Trophoblast cell (in vitro differentiated cells and primary cell): Measurements from ENCODE around the gene SLC16A9.
"Not testable (repeated sequence)": the region's sequence is repeated elsewhere in the genome, so short reads cannot be mapped to it uniquely, and the experiment has no call there.

Experiments used
- DNase-seq, 2 donors: peaks; one replicate each; pipeline ENCODE4 v3.0.0-alpha.2; 2016
- H2AFZ ChIP-seq: 2 replicates; pipeline ENCODE4 v1.6.1; 2013; ENCODE audit warnings: low read length, moderate library complexity, mild to moderate bottlenecking; ENCODE audit not compliant: insufficient read depth, poor library complexity
- H2AK5ac ChIP-seq: 2 replicates; pipeline ENCODE4 v1.6.1; 2013; ENCODE audit warnings: mild to moderate bottlenecking, low read length
- H2BK120ac ChIP-seq: 2 replicates; pipeline ENCODE4 v1.6.1; 2013; ENCODE audit warnings: low read length, mild to moderate bottlenecking, moderate library complexity; ENCODE audit not compliant: insufficient read depth, poor library complexity
- H2BK12ac ChIP-seq: 2 replicates; pipeline ENCODE4 v1.6.1; 2013; ENCODE audit warnings: mild to moderate bottlenecking, low read length, moderate library complexity
- H2BK5ac ChIP-seq: 2 replicates; pipeline ENCODE4 v1.6.1; 2013; ENCODE audit warnings: low read length, low read depth, moderate library complexity, mild to moderate bottlenecking; ENCODE audit not compliant: poor library complexity
- H3K14ac ChIP-seq: 2 replicates; pipeline ENCODE4 v1.6.1; 2013; ENCODE audit warnings: mild to moderate bottlenecking, low read length
- H3K18ac ChIP-seq: 2 replicates; pipeline ENCODE4 v1.6.1; 2013; ENCODE audit warnings: mild to moderate bottlenecking, low read length
- H3K23ac ChIP-seq: 2 replicates; pipeline ENCODE4 v1.6.1; 2013; ENCODE audit warnings: low read length
- H3K27ac ChIP-seq: 2 replicates; pipeline ENCODE4 v1.5.1; 2013; ENCODE audit warnings: low read depth, mild to moderate bottlenecking, inconsistent platforms, low read length, moderate library complexity
- H3K27me3 ChIP-seq: 2 replicates; pipeline ENCODE4 v1.6.1; 2013; ENCODE audit warnings: inconsistent platforms, mild to moderate bottlenecking, low read length, moderate library complexity; ENCODE audit not compliant: insufficient read depth
- H3K36me3 ChIP-seq, 2 experiments: 1 replicate in 1 of 2; 2 replicates in 1 of 2; pipeline ENCODE4 v1.6.1; 2013; ENCODE audit warnings: low read length in 2 of 2, mild to moderate bottlenecking in 2 of 2, moderate library complexity in 1 of 2; ENCODE audit not compliant: insufficient read depth in 2 of 2, control insufficient read depth in 1 of 2
- H3K4ac ChIP-seq: 2 replicates; pipeline ENCODE4 v1.6.1; 2013; ENCODE audit warnings: low read depth, mild to moderate bottlenecking, low read length, moderate library complexity
- H3K4me1 ChIP-seq, 2 experiments: 1 replicate in 1 of 2; 2 replicates in 1 of 2; pipeline ENCODE4 v1.6.1; 2013; ENCODE audit warnings: low read length in 2 of 2, mild to moderate bottlenecking in 2 of 2, moderate library complexity in 1 of 2; ENCODE audit not compliant: insufficient read depth in 2 of 2, control insufficient read depth in 1 of 2
- H3K4me2 ChIP-seq: 2 replicates; pipeline ENCODE4 v1.6.1; 2013; ENCODE audit warnings: inconsistent platforms, mild to moderate bottlenecking, low read length, moderate library complexity
- H3K4me3 ChIP-seq: 2 replicates; pipeline ENCODE4 v1.5.1; 2013; ENCODE audit warnings: mild to moderate bottlenecking, low read depth, low read length, inconsistent platforms
- H3K79me1 ChIP-seq: one replicate; pipeline ENCODE4 v1.6.1; 2013; ENCODE audit warnings: low read length
- H3K79me2 ChIP-seq: 2 replicates; pipeline ENCODE4 v1.6.1; 2013; ENCODE audit warnings: low read length, mild to moderate bottlenecking; ENCODE audit not compliant: control insufficient read depth, insufficient read depth, poor library complexity
- H3K9ac ChIP-seq: 2 replicates; pipeline ENCODE4 v1.6.1; 2013; ENCODE audit warnings: mild to moderate bottlenecking, low read length
- H3K9me3 ChIP-seq: 2 replicates; pipeline ENCODE4 v1.6.1; 2013; ENCODE audit warnings: low read depth, mild to moderate bottlenecking, control low read depth, inconsistent platforms, low read length; ENCODE audit not compliant: insufficient read depth
- H4K12ac ChIP-seq: 2 replicates; pipeline ENCODE4 v1.6.1; 2013; ENCODE audit warnings: low read depth, mild to moderate bottlenecking, low read length, moderate library complexity
- H4K8ac ChIP-seq: 2 replicates; pipeline ENCODE4 v1.6.1; 2013; ENCODE audit warnings: low read depth, mild to moderate bottlenecking, low read length, moderate library complexity
- H4K91ac ChIP-seq: one replicate; pipeline ENCODE4 v1.6.1; 2013; ENCODE audit warnings: low read depth, mild to moderate bottlenecking, low read length, moderate library complexity
- WGBS: extraction: QIAGEN DNeasy Blood & Tissue Kit; methylation state at CpG from one replicate; pipeline ENCODE4 v1.1.7; 2013; ENCODE audit warnings: missing lambda C conversion rate; ENCODE audit not compliant: insufficient read length, insufficient coverage; ENCODE audit errors: extremely low coverage; 5-methylcytosine and 5-hydroxymethylcytosine counted together

The SLC16A9 gene

GRCh38 chr10:59668096-59668495 lies 41.6 kb downstream of the SLC16A9 start:
- no CpG with 5 or more reads among the region's 4 CpGs for WGBS
- no peak overlapping the region for H3K9ac ChIP-seq

GRCh38 chr10:59666310-59666709 lies 43.3 kb downstream of the SLC16A9 start:
- Histone ChIP-seq H3K4me3 (no peak overlapping the region), H3K9ac (no peak overlapping the region), H3K27me3 (no peaks in the 10 kb centered on the region), H3K79me1 (no peaks in the 10 kb centered on the region), H3K9me3 (no peaks in the 10 kb centered on the region), H3K23ac (no peak overlapping the region), H3K36me3 (no peaks in the 10 kb centered on the region), H4K12ac (no peak overlapping the region), H4K8ac (no peak overlapping the region), H3K27ac (no peak overlapping the region), H4K91ac (no peak overlapping the region), H2BK120ac (no peak overlapping the region), H3K4me2 (no peak overlapping the region), H3K4ac (no peak overlapping the region), H3K18ac (no peak overlapping the region), H2AK5ac (no peak overlapping the region), H3K79me2 (no peaks in the 10 kb centered on the region), H3K14ac (no peak overlapping the region), H2AFZ (no peak overlapping the region), H2BK5ac (no peak overlapping the region), H2BK12ac (no peak overlapping the region), H3K4me1 (no peaks in the 10 kb centered on the region)
- no peak for DNase-seq

More at GRCh38 chr10:59668096-59668495, 41.6 kb downstream of the SLC16A9 start:
- Histone ChIP-seq H2AFZ (no peak overlapping the region), H2AK5ac (no peak overlapping the region), H2BK12ac (no peak overlapping the region), H3K36me3 (no peaks in the 10 kb centered on the region), H3K4ac (no peak overlapping the region), H3K4me1 (no peaks in the 10 kb centered on the region), H3K79me2 (no peaks in the 10 kb centered on the region), H2BK5ac (no peak overlapping the region), H4K8ac (no peak overlapping the region), H3K14ac (no peak overlapping the region), H3K79me1 (no peaks in the 10 kb centered on the region), H3K27ac (no peak overlapping the region), H3K4me2 (no peak overlapping the region), H3K4me3 (no peak overlapping the region), H3K23ac (no peak overlapping the region), H3K18ac (no peak overlapping the region), H3K9me3 (no peaks in the 10 kb centered on the region), H3K27me3 (no peaks in the 10 kb centered on the region), H4K12ac (no peak overlapping the region), H4K91ac (no peak overlapping the region), H2BK120ac (no peak overlapping the region)
- DNase-seq: peak in 1 of 2 donors; percentile 19

- H4K8ac ChIP-seq, H3K27me3 ChIP-seq, H4K12ac ChIP-seq, H3K23ac ChIP-seq, H3K79me2 ChIP-seq, H3K27ac ChIP-seq, H4K91ac ChIP-seq, H2AK5ac ChIP-seq, H3K9me3 ChIP-seq, DNase-seq, H3K4ac ChIP-seq, H3K4me1 ChIP-seq, H2BK5ac ChIP-seq, H3K9ac ChIP-seq, H2BK120ac ChIP-seq, H2BK12ac ChIP-seq, H3K14ac ChIP-seq, H3K4me2 ChIP-seq, H3K4me3 ChIP-seq, H3K36me3 ChIP-seq, H3K18ac ChIP-seq, H2AFZ ChIP-seq, H3K79me1 ChIP-seq: not testable (repeated sequence)
- WGBS: no CpG with 5 or more reads among the region's 7 CpGs
Measured at GRCh38 chr10:59663213-59663612, 46.4 kb downstream of the SLC16A9 start.

- Histone ChIP-seq H4K12ac (no peak overlapping the region), H3K18ac (no peak overlapping the region), H3K4me1 (peaks cover 0 to 5% of the 10 kb centered on the region in 2 experiments), H3K27ac (no peak overlapping the region), H2AFZ (no peak overlapping the region), H4K8ac (no peak overlapping the region), H3K79me2 (no peaks in the 10 kb centered on the region), H2BK5ac (no peak overlapping the region), H3K4me3 (no peak overlapping the region), H3K14ac (no peak overlapping the region), H3K9ac (no peak overlapping the region), H3K4ac (no peak overlapping the region), H3K36me3 (no peaks in the 10 kb centered on the region), H2BK12ac (no peak overlapping the region), H3K9me3 (no peaks in the 10 kb centered on the region), H4K91ac (no peak overlapping the region), H3K23ac (no peak overlapping the region), H3K27me3 (no peaks in the 10 kb centered on the region), H3K79me1 (no peaks in the 10 kb centered on the region), H3K4me2 (no peak overlapping the region), H2BK120ac (no peak overlapping the region), H2AK5ac (no peak overlapping the region)
- no CpG with 5 or more reads among the region's 1 CpG for WGBS
- DNase-seq: peak in 1 of 2 donors; percentile 17
Measured at GRCh38 chr10:59657724-59658123, 51.9 kb downstream of the SLC16A9 start.
